Fibroblast of lung (primary cell): ENCODE data around the gene BTBD16. TPM values are rescaled to one million over a fixed set of nuclear protein-coding genes. Genes with fewer than 3 reads are reported as not detected.

Experiments used
- DNase-seq, 2 donors: peaks; one replicate each; pipeline versions ENCODE4 v3.0.0 to v3.0.0-alpha.2; 2010; ENCODE audit warnings: low read depth in 2 of 2
- H2AFZ ChIP-seq: 2 replicates; pipeline ENCODE4 v1.5.1; 2012; ENCODE audit warnings: low read length, control low read depth, inconsistent platforms
- H3K27ac ChIP-seq: 2 replicates; pipeline ENCODE4 v1.5.1; 2011; ENCODE audit warnings: low read length, control low read depth; ENCODE audit not compliant: insufficient read depth
- H3K27me3 ChIP-seq: 2 replicates; pipeline ENCODE4 v1.5.1; 2011; ENCODE audit warnings: mild to moderate bottlenecking, low read length; ENCODE audit not compliant: control insufficient read depth, insufficient read depth
- H3K36me3 ChIP-seq: 2 replicates; pipeline ENCODE4 v1.5.1; 2011; ENCODE audit warnings: low read length; ENCODE audit not compliant: control insufficient read depth, insufficient read depth
- H3K4me1 ChIP-seq: 2 replicates; pipeline ENCODE4 v1.5.1; 2011; ENCODE audit warnings: low read length; ENCODE audit not compliant: control insufficient read depth, insufficient read depth; ENCODE audit errors: extremely low read depth
- H3K4me2 ChIP-seq: 2 replicates; pipeline ENCODE4 v1.5.1; 2011; ENCODE audit warnings: low read length, control low read depth; ENCODE audit not compliant: insufficient read depth; ENCODE audit errors: extremely low read depth
- H3K4me3 ChIP-seq, 4 experiments: fragments of 200-600 bp in 1 of 4; sonication (generic) in 1 of 4; replicated peaks in 1 of 4; 2 replicates each; pipeline ENCODE4 v1.5.1; 2011 to 2016; ENCODE audit warnings: low read length in 4 of 4, low read depth in 3 of 4, mild to moderate bottlenecking in 3 of 4, control low read depth in 2 of 4, inconsistent platforms in 1 of 4, mixed read lengths in 1 of 4; ENCODE audit not compliant: insufficient read depth in 1 of 4; ENCODE audit errors: control extremely low read depth in 1 of 4
- H3K79me2 ChIP-seq: 2 replicates; pipeline ENCODE4 v1.5.1; 2012; ENCODE audit warnings: mild to moderate bottlenecking, low read length, inconsistent platforms; ENCODE audit not compliant: control insufficient read depth, insufficient read depth
- H3K9ac ChIP-seq: 2 replicates; pipeline ENCODE4 v1.5.1; 2011; ENCODE audit warnings: mild to moderate bottlenecking, low read length, control low read depth; ENCODE audit not compliant: insufficient read depth
- H3K9me3 ChIP-seq: 2 replicates; pipeline ENCODE4 v1.5.1; 2012; ENCODE audit warnings: low read depth, low read length; ENCODE audit not compliant: control insufficient read depth, insufficient read depth
- H4K20me1 ChIP-seq: 2 replicates; pipeline ENCODE4 v1.5.1; 2011; ENCODE audit warnings: low read length; ENCODE audit not compliant: control insufficient read depth, insufficient read depth; ENCODE audit errors: extremely low read depth
- EZH2 ChIP-seq: IDR thresholded peaks from 2 replicates; pipeline ENCODE4 v1.5.1; 2012; ENCODE audit warnings: low read length, control low read depth, mild to moderate bottlenecking; ENCODE audit errors: missing control alignments
- polyA plus RNA-seq, 2 donors: library from polyadenylated mRNA; depleted of rRNA in 1 of 2; stranded (reverse) in 1 of 2; unstranded in 1 of 2; fragments of >200 nt; gene quantifications; 2 replicates each; pipeline ENCODE4 v1.2.1, GENCODE V29; 2011 to 2012; ENCODE audit warnings: missing spikeins in 1 of 2
- total RNA-seq: library from RNA; depleted of rRNA; stranded (reverse); fragments of >200 nt; gene quantifications from 2 replicates; pipeline ENCODE4 v1.2.1, GENCODE V29; 2014
- TF ChIP-seq, protein P1 (sequence below), 2 donors: IDR thresholded peaks in 1 of 2; conservative IDR thresholded peaks in 1 of 2; 1 replicate in 1 of 2; 2 replicates in 1 of 2; pipeline ENCODE4 v1.5.1; 2011 to 2012; ENCODE audit warnings: low read length in 2 of 2, control low read depth in 1 of 2, inconsistent platforms in 1 of 2, low read depth in 1 of 2, mild to moderate bottlenecking in 1 of 2

BTBD16 gene
- total and polyA plus RNA-seq, 2 donors (not counting 1 experiment from before 2014, with no cell fraction given), result not detected

- no peaks in the 10 kb centered on the region for H3K9me3 ChIP-seq
- H3K9ac ChIP-seq, result no peak overlapping the region
- DNase-seq, result no peak
- no peaks in the 10 kb centered on the region for H3K36me3 ChIP-seq
- no peak overlapping the region for H3K4me3 ChIP-seq
- no peak overlapping the region for H3K27ac ChIP-seq
- H3K27me3 ChIP-seq, result no peaks in the 10 kb centered on the region
- H3K4me1 ChIP-seq, result peaks cover 2% of the 10 kb centered on the region
- no peak overlapping the region for H3K4me2 ChIP-seq
- H2AFZ ChIP-seq, result no peak overlapping the region
- no peaks in the 10 kb centered on the region for H3K79me2 ChIP-seq
- no peak for TF ChIP-seq EZH2
- TF ChIP-seq, protein P1, sequence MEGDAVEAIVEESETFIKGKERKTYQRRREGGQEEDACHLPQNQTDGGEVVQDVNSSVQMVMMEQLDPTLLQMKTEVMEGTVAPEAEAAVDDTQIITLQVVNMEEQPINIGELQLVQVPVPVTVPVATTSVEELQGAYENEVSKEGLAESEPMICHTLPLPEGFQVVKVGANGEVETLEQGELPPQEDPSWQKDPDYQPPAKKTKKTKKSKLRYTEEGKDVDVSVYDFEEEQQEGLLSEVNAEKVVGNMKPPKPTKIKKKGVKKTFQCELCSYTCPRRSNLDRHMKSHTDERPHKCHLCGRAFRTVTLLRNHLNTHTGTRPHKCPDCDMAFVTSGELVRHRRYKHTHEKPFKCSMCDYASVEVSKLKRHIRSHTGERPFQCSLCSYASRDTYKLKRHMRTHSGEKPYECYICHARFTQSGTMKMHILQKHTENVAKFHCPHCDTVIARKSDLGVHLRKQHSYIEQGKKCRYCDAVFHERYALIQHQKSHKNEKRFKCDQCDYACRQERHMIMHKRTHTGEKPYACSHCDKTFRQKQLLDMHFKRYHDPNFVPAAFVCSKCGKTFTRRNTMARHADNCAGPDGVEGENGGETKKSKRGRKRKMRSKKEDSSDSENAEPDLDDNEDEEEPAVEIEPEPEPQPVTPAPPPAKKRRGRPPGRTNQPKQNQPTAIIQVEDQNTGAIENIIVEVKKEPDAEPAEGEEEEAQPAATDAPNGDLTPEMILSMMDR (conservative IDR thresholded peaks at IDR 0.05 in 1 of 2, IDR thresholded peaks at IDR 0.05 in 1 of 2; ENCODE audit: low read depth in 1 of 2, low read length in 2 of 2), result no peak
- no peaks in the 10 kb centered on the region for H4K20me1 ChIP-seq
These were observed 109.6 kb downstream of the BTBD16 start for GRCh38 chr10:122380703-122381102.

GRCh38 chr10:122381680-122382079 lies 110.6 kb downstream of the BTBD16 start:
- H3K9ac ChIP-seq, result no peak overlapping the region
- no peaks in the 10 kb centered on the region for H3K79me2 ChIP-seq
- no peaks in the 10 kb centered on the region for H4K20me1 ChIP-seq

DNA sequence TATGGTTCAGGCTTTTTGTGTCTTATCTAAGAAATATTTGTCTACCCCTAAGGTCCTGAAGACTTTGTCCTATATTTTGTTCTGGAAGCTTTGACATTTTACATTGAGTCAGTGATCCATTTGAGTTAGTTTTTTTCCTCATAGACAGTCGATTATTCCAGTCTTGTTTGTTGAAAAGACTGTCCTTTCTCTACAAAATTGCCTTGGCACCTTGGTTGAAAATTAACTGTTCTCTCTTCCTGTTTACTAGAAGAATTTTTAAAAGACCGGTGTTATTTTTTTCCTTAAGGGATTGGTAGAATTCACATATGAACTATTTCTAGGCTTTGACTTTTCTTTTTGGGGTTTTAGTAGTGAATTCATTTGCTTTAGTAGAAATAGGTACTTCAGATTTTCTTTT lies 115.4 kb downstream of the BTBD16 start:
- Histone ChIP-seq H3K4me1 (no peaks in the 10 kb centered on the region), H3K9ac (no peak overlapping the region), H3K36me3 (no peaks in the 10 kb centered on the region), H3K4me2 (no peak overlapping the region), H3K4me3 (no peak overlapping the region), H3K27me3 (no peaks in the 10 kb centered on the region), H3K79me2 (no peaks in the 10 kb centered on the region), H3K27ac (no peak overlapping the region), H3K9me3 (no peaks in the 10 kb centered on the region), H2AFZ (no peak overlapping the region), H4K20me1 (no peaks in the 10 kb centered on the region)
- DNase-seq, result no peak
- TF ChIP-seq, protein P1 (conservative IDR thresholded peaks at IDR 0.05 in 1 of 2, IDR thresholded peaks at IDR 0.05 in 1 of 2; ENCODE audit: low read depth in 1 of 2, low read length in 2 of 2), result no peak
- TF ChIP-seq EZH2, result no peak

More at GRCh38 chr10:122381680-122382079, 110.6 kb downstream of the BTBD16 start:
- DNase-seq, result no peak
- TF ChIP-seq, protein P1 (conservative IDR thresholded peaks at IDR 0.05 in 1 of 2, IDR thresholded peaks at IDR 0.05 in 1 of 2; ENCODE audit: low read depth in 1 of 2, low read length in 2 of 2), result no peak
- no peak for TF ChIP-seq EZH2
- H3K27me3 ChIP-seq, result no peaks in the 10 kb centered on the region
- no peak overlapping the region for H3K27ac ChIP-seq
- no peak overlapping the region for H3K4me3 ChIP-seq
- H3K4me2 ChIP-seq, result no peak overlapping the region
- H3K9me3 ChIP-seq, result no peaks in the 10 kb centered on the region
- H3K4me1 ChIP-seq, result peaks cover under 1% of the 10 kb centered on the region
- H3K36me3 ChIP-seq, result no peaks in the 10 kb centered on the region
- no peak overlapping the region for H2AFZ ChIP-seq
